GM21825 (cell line): ENCODE results near the gene PCSK1.

ENCODE experiments used
- ATAC-seq: cut with Tn5 transposase; IDR thresholded peaks from one replicate; pipeline ENCODE4 v1.9.1; 2021; ENCODE audit warnings: mild to moderate bottlenecking, moderate library complexity; ENCODE audit not compliant: unreplicated experiment

The PCSK1 gene

GRCh38 chr5:96433066-96433447, at the start of gene PCSK1:
Gene PCSK1 (minus strand): TSS chr5:96433248. CDS start chr5:96433042, 206 bp downstream.
- ATAC-seq: no peak

GRCh38 chr5:96481867-96482266, 48.8 kb upstream of the PCSK1 start:
- ATAC-seq: no peak

GRCh38 chr5:96481009-96481786, 48.1 kb upstream of the PCSK1 start:
- ATAC-seq: no peak

DNA sequence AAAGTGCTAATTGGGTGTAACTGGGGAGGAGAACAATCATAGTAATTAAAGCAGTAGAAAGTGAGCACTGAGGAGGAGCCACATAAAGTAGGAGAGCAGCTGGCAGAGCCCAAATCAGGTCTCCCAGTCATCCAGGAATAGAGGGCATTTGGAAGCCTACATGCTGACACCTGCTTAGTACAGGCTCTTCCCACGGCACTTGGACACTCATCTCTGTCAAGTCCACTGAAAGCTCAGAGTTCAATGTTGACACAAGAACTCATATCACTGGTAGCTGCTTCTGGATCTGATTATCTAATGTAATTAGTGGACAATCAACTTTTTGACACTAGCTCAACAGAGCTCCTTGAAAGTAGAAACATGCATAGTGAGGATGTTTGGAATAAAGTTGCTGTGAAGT, 45.9 kb upstream of the PCSK1 start:
- ATAC-seq: no peak

DNA sequence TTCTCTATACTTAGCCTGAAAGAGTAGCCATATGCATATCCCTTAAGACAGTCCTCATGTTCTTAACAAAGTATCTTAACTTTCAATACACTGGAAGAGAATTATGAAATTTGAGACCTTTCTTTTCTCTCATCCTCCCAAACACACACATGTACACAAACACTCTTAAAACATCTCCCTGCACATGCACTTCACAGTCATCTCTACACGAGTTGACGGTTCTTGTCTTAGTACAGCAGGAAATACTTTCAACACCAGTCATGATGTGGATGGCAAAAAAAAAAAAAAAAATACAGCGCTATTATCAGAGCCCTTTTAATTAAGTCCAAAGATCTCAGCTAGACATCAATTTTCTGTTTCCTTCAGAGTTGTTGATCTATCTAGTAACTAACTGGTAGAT, 43.6 kb upstream of the PCSK1 start:
- ATAC-seq: no peak

DNA sequence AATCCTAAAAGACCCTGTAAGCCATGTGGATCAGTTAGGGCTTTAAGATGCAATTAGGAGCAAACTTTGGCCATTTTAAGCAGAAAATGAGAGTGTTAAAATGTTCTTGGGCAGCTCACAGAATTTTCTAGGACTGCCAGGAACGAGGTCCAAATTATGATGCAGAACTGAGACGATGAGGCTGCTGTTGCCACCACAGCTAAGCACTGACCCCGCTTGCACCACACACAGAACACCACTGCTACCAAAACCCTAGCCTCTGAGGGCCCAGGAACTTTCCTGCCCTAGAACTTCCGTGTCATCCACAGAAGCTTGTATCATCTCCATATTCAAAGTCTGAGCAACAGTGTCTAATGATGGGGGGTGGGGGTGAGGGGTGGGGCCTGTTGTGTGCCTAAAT, 41.0 kb upstream of the PCSK1 start:
- no peak for ATAC-seq

DNA sequence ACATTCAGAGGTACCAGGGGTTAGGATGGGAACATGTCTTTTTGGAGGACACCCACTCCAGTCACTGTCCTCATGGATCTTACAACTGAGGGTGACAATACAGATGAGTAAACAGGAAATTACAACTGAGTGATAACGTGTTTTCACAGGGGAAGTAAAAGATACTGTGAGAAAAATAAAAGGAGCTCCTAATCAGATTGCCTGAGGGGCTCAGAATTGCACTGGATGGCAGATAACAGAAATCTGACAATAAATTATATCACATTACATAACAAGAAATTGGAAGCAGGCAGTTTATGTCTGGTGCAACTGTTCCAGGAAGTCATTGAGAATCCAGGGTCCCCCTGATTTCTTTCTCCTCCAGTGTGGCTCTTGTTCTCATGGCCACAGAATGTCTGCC, 40.1 kb upstream of the PCSK1 start:
- ATAC-seq: no peak

DNA sequence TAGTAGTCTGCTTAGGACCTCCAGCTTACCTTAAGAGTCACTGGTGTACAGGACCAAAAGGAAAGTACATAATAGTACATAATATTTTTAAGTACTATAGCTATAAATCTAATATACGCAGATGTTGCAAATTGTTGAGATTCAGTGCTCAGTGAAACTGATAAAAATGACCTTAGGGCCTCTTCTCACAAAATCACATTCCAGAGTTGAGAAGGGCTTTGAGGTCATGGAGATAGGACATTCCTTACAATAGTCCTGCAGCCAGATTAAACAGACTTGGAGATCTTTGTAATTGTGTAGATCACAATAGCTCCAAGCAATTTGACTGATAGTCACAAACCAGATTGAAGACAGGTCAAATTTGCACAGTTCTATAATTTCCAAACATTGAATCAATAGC, 37.7 kb upstream of the PCSK1 start:
- ATAC-seq: no peak

GRCh38 chr5:96468956-96469355, 35.9 kb upstream of the PCSK1 start:
- no peak for ATAC-seq

DNA sequence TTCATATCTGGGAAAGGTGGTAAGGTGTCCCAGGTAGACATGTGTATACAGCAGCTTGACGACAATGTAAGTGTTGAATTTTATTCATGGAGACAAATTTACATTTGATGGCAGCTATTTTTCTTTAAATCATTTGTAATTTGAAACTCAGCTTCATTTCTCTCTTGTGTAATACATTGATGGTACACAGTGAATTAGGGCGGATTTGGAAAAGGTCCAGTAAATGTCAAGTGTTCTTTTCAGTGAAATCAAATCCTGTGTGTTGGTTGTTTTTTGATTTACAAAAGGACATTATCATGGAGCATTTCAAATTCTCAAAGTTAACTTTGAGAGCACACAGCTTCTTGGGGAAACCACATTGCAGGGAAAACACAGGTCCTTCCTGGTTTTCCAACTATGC, 30.0 kb upstream of the PCSK1 start:
- ATAC-seq: no peak

DNA sequence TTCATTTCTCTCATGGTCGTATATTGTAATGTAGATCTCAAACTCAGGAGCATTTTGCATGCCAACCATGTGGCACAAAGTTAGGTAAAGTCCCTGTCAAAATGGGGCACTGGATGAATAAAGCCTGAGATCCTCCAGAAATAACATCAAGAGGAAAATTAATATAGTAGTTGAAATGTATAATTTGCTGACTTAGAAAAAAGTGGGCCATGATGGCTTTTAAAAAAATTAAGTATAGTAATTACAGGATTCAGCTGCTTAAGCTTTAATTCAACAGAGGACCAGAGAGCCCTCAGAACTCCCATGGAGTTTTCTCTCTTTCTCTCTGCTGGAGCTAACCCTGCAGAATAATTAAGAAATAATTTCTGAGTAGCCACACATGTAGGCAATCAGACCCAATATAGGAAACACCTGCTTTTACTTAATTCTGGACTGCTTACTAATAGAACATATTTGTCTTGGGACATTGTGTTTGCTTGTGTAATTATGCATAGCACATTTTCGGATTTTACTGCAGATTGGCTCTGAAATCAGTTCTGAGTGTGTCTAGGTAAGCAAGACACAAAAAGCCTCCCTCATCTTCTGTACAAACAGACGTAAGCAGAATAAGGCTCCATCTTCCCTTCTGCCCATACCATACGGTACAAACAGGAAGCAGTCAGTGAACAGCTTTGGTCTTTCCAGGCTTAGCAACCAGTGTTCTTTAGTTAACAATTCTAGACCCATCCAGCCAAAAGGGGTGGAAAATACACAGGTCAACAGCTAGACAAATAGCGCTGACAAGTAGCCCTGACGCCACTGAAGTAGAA, 26.5 kb upstream of the PCSK1 start:
- ATAC-seq: no peak

DNA sequence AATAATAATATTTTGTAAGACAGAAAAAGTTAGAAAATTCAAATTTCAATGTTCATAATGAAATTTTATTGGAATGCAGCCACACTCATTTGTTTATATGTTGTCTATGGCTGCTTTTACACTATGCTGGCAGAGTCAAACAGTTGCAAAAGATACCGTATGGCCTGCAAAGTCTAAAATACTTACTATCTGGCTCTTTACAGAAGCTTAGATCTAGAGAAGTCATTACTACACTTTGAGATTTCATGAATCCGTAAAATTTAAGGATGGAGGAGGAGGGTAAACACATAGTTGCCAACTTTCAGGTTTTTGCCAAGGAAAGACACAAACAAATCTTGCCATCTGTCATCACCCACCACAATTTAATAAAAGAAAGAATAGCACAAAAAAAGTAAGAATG, 25.1 kb upstream of the PCSK1 start:
- no peak for ATAC-seq

GRCh38 chr5:96455789-96456188, 22.7 kb upstream of the PCSK1 start:
- no peak for ATAC-seq

GRCh38 chr5:96453394-96453793, 20.3 kb upstream of the PCSK1 start:
- ATAC-seq: no peak

DNA sequence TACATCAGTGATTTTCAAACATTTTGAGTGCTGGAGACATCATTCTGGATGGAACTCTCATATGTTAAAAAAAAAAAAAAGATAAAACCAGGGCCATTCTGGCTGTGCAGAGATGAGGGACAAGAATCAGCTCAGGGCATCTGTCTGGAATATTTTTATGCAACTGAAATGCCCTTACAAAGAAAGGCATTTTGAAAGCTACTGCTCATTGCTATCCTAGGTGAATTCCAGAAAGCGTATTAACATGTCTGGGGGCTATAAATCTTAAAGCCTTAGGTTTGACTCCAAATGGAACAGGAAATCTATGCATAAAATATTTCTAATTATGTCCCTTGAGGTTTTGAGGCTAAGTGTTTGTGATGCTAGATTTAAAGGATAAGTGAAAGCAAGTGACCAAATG, 14.9 kb upstream of the PCSK1 start:
- no peak for ATAC-seq

DNA sequence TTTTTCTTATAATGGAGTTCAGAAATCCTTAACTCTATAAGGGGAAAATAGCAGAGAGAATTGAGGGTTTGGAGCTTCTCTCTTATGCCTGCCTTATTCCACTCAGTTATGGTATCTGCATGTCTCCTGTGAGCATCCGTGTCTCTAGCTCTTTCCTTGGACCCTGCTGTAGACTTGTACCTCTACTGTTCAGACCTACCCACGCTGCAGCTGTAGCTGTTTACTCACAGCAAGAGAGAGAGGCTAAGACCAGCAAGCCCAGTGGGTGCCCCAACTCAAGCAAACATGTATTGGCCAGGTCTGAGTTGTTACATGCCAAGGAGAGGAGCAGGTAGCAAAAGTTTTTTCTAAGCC, 7.1 kb upstream of the PCSK1 start:
- peak; percentile 26 for ATAC-seq

- ATAC-seq: peak; percentile 94
These were observed 6.6 kb upstream of the PCSK1 start for GRCh38 chr5:96439477-96440184.

- peak; percentile 81 for ATAC-seq
These were observed 1.2 kb upstream of the PCSK1 start for GRCh38 chr5:96434201-96434645.

- ATAC-seq: no peak
These were observed 607 bp downstream of the PCSK1 start for GRCh38 chr5:96432216-96433065.

- ATAC-seq: no peak
These were observed 1.5 kb downstream of the PCSK1 start for GRCh38 chr5:96431376-96432187.
